Mucosa of descending colon (tissue), 3 donors: ENCODE data around the gene PKD2. TPM values are rescaled to one million over a fixed set of nuclear protein-coding genes. Genes with fewer than 3 reads are reported as not detected.
"Not testable (repeated sequence)": the region's sequence is repeated elsewhere in the genome, so short reads cannot be mapped to it uniquely, and the experiment has no call there.

Experiments
- ATAC-seq: fragments of 200-7000 bp; cut with Tn5 transposase; one replicate; pipeline ENCODE4 v1.9.1; 2020; ENCODE audit warnings: mild to moderate bottlenecking, moderate library complexity
- DNase-seq, 3 donors: peaks; one replicate each; pipeline ENCODE4 v3.0.0-alpha.2; 2020
- H3K36me3 ChIP-seq: fragments of 200-600 bp; one replicate; pipeline ENCODE4 v1.8.0; 2021; ENCODE audit warnings: low read depth, mild to moderate bottlenecking
- H3K4me1 ChIP-seq: fragments of 200-600 bp; one replicate; pipeline ENCODE4 v1.8.0; 2021; ENCODE audit warnings: low read depth, mild to moderate bottlenecking
- H3K4me3 ChIP-seq: fragments of 200-600 bp; one replicate; pipeline ENCODE4 v1.8.0; 2021; ENCODE audit warnings: mild to moderate bottlenecking
- H3K9me3 ChIP-seq: fragments of 200-600 bp; one replicate; pipeline ENCODE4 v1.8.0; 2021; ENCODE audit warnings: mild to moderate bottlenecking
- CTCF ChIP-seq: fragments of 200-600 bp; IDR thresholded peaks from one replicate; pipeline ENCODE4 v1.8.0; 2022; ENCODE audit warnings: antibody characterized with exemption, mild to moderate bottlenecking
- intact Hi-C, 2 donors: fragments of 100-400 bp; cut with DNase I in 1 of 2; cut with micrococcal nuclease in 1 of 2; formaldehyde crosslinking; loops; one replicate each; pipeline versions ENCODE4 v1.11.0 to v1.11.1; 2022; cut with DNase I, micrococcal nuclease
- total RNA-seq, 3 donors: library from RNA; stranded (reverse); fragmentation: NEBNext Ultra II Directional in 2 of 3; extraction: Animal tissue kit (Norgen Biotek cat#: 25700) in 2 of 3; gene quantifications; one replicate each; pipeline versions ENCODE4 v1.2.1 to v1.2.4, GENCODE V29; 2021 to 2023
- donor health status: DM: no; HTN: no; CAD: no; lungs with moderate emphysema.
- donor health status: DM: no; HTN: no; CAD: no.
- donor health status: DM: no; HTN: yes; CAD: no.

The PKD2 gene
- total RNA-seq, 3 donors from 2014 or later, result 7.0 to 53.3 (median 7.4) TPM

GRCh38 chr4:88115587-88115986 is 108.2 kb downstream of the PKD2 start:
- no peak for TF ChIP-seq CTCF
- Histone ChIP-seq H3K4me3 (no peak overlapping the region), H3K4me1 (no peaks in the 10 kb centered on the region), H3K9me3 (peaks cover 16% of the 10 kb centered on the region), H3K36me3 (no peaks in the 10 kb centered on the region)
- ATAC-seq, result no peak
- no peak for DNase-seq
- intact Hi-C loops, result no loop called here

GRCh38 chr4:88119943-88120342 is 112.5 kb downstream of the PKD2 start:
- no peaks in the 10 kb centered on the region for H3K4me1 ChIP-seq
- intact Hi-C loops, result no loop called here
- no peaks in the 10 kb centered on the region for H3K36me3 ChIP-seq
- peaks cover 16% of the 10 kb centered on the region for H3K9me3 ChIP-seq
- no peak overlapping the region for H3K4me3 ChIP-seq
- ATAC-seq (no peak), DNase-seq (no peak)
- no peak for TF ChIP-seq CTCF

DNA sequence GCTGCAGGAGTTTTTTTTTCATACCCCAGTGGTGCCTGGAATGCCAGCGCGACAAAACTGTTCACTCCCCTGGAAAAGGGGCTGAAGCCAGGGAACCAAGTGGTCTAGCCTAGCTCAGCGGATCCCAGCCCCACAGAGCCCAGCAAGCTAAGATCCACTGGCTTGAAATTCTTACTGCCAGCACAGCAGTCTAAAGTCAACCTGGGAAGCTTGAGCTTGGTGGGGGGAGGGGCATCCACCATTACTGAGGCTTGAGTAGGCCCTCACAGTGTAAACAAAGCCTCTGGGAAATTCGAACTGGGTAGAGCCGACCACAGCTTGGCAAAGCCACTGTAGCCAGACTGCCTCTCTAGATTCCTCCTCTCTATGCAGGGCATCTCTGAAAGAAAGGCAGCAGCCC is 114.8 kb downstream of the PKD2 start:
- H3K4me3 ChIP-seq, ATAC-seq, intact Hi-C loops, H3K4me1 ChIP-seq, H3K36me3 ChIP-seq, DNase-seq: not testable (repeated sequence)
- peaks cover 16% of the 10 kb centered on the region for H3K9me3 ChIP-seq

Other genes starting within 250 kb of the PKD2 start
- not detected for gene IBSP, start 208.1 kb upstream of the PKD2 start, total RNA-seq
- not detected for gene MEPE, start 174.7 kb upstream of the PKD2 start, total RNA-seq
- gene SPP1, start 31.9 kb upstream of the PKD2 start, total RNA-seq, result 10 to 100 TPM in 1 of 3 donors, 1 to 10 TPM in 2; 1.4 to 27.6 (median 3.0) TPM
- 10 to 100 TPM; 17.7 to 64.4 (median 59.4) TPM for gene ABCG2, start 151.0 kb downstream of the PKD2 start, total RNA-seq